DND-41 (cell line): ENCODE measurements around the gene RAB20.

ENCODE experiments used
- ATAC-seq: fragments of 200-7000 bp; cut with Tn5 transposase; 3 replicates; pipeline ENCODE4 v1.9.1; 2021; ENCODE audit warnings: low read depth; ENCODE audit not compliant: insufficient read depth
- DNase-seq: peaks from one replicate; pipeline ENCODE4 v3.0.0-alpha.2; 2020
- H2AFZ ChIP-seq: 2 replicates; pipeline ENCODE4 v1.6.0; 2012; ENCODE audit warnings: low read depth, low read length
- H3K27ac ChIP-seq: 2 replicates; pipeline ENCODE4 v1.5.1; 2012; ENCODE audit warnings: low read length, inconsistent platforms
- H3K27me3 ChIP-seq: fragments of 200-600 bp; sonication (generic); 2 replicates; pipeline ENCODE4 v1.6.0; 2012; ENCODE audit warnings: low read length, mild to moderate bottlenecking, inconsistent platforms; ENCODE audit not compliant: insufficient read depth, poor library complexity
- H3K36me3 ChIP-seq: 2 replicates; pipeline ENCODE4 v1.5.1; 2012; ENCODE audit warnings: low read length, inconsistent platforms; ENCODE audit not compliant: insufficient read depth
- H3K4me1 ChIP-seq: 2 replicates; pipeline ENCODE4 v1.5.1; 2012; ENCODE audit warnings: mild to moderate bottlenecking, low read length; ENCODE audit not compliant: insufficient read depth
- H3K4me2 ChIP-seq: 2 replicates; pipeline ENCODE4 v1.6.0; 2012; ENCODE audit warnings: mild to moderate bottlenecking, moderate library complexity, low read length, inconsistent platforms; ENCODE audit not compliant: insufficient read depth
- H3K4me3 ChIP-seq, 2 experiments: fragments of 200-600 bp in 1 of 2; shearing (Covaris generic) in 1 of 2; 2 replicates each; pipeline ENCODE4 v1.5.1; 2012 to 2016; ENCODE audit warnings: inconsistent platforms in 2 of 2, low read length in 2 of 2, mild to moderate bottlenecking in 2 of 2, low read depth in 1 of 2, moderate library complexity in 1 of 2
- H3K79me2 ChIP-seq: 2 replicates; pipeline ENCODE4 v1.6.0; 2012; ENCODE audit warnings: low read length, inconsistent platforms; ENCODE audit not compliant: insufficient read depth
- H3K9ac ChIP-seq: 2 replicates; pipeline ENCODE4 v1.6.0; 2012; ENCODE audit warnings: low read depth, mild to moderate bottlenecking, inconsistent platforms, low read length, moderate library complexity
- H3K9me3 ChIP-seq: 2 replicates; pipeline ENCODE4 v1.5.1; 2012; ENCODE audit warnings: low read length, moderate library complexity, mild to moderate bottlenecking, inconsistent platforms; ENCODE audit not compliant: insufficient read depth, severe bottlenecking
- H4K20me1 ChIP-seq: 2 replicates; pipeline ENCODE4 v1.6.0; 2012; ENCODE audit warnings: low read length; ENCODE audit not compliant: insufficient read depth
- EZH2 ChIP-seq: IDR thresholded peaks from 3 replicates; pipeline ENCODE4 v1.6.1; 2012; ENCODE audit warnings: borderline replicate concordance, low read depth, mild to moderate bottlenecking, moderate library complexity, low read length, inconsistent platforms; ENCODE audit not compliant: severe bottlenecking
- TF ChIP-seq, protein P1 (sequence below): IDR thresholded peaks from 2 replicates; pipeline ENCODE4 v1.5.1; 2012; ENCODE audit warnings: borderline replicate concordance, low read length, moderate library complexity, mild to moderate bottlenecking; ENCODE audit not compliant: poor library complexity, severe bottlenecking; ENCODE audit errors: extremely low read depth

The RAB20 gene

DNA sequence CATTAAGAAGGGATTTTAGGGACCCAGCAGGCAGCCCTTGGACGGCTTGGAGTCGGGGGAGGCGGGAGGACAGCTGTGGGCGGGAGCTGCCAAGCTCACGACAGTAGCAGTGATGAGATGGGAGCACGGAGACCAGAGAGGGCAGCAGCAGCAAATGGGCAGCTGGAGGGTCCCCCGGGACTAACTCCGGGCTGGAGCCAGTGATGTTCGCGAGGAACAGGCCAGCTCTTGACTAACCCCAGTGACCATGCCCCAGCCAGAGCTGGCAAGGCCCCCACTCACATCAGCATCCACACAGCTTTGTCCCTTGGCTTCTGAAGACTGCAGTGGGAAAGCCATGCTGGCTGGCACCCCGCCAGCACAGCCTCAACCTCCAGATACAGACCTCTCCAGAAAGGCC, 81.9 kb downstream of the RAB20 start:
- ATAC-seq (no peak), DNase-seq (no peak)
- Histone ChIP-seq H3K27ac (no peak overlapping the region), H3K9me3 (no peaks in the 10 kb centered on the region), H2AFZ (no peak overlapping the region), H3K4me3 (no peak overlapping the region), H3K9ac (no peak overlapping the region), H3K79me2 (no peaks in the 10 kb centered on the region), H3K36me3 (no peaks in the 10 kb centered on the region), H3K4me1 (no peaks in the 10 kb centered on the region), H4K20me1 (peaks cover 3% of the 10 kb centered on the region; the same call in 1 of the 2 replicates), H3K27me3 (peaks cover 14% of the 10 kb centered on the region), H3K4me2 (no peak overlapping the region)
- TF ChIP-seq, protein P1, sequence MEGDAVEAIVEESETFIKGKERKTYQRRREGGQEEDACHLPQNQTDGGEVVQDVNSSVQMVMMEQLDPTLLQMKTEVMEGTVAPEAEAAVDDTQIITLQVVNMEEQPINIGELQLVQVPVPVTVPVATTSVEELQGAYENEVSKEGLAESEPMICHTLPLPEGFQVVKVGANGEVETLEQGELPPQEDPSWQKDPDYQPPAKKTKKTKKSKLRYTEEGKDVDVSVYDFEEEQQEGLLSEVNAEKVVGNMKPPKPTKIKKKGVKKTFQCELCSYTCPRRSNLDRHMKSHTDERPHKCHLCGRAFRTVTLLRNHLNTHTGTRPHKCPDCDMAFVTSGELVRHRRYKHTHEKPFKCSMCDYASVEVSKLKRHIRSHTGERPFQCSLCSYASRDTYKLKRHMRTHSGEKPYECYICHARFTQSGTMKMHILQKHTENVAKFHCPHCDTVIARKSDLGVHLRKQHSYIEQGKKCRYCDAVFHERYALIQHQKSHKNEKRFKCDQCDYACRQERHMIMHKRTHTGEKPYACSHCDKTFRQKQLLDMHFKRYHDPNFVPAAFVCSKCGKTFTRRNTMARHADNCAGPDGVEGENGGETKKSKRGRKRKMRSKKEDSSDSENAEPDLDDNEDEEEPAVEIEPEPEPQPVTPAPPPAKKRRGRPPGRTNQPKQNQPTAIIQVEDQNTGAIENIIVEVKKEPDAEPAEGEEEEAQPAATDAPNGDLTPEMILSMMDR = no peak
- TF ChIP-seq EZH2 = no peak

DNA sequence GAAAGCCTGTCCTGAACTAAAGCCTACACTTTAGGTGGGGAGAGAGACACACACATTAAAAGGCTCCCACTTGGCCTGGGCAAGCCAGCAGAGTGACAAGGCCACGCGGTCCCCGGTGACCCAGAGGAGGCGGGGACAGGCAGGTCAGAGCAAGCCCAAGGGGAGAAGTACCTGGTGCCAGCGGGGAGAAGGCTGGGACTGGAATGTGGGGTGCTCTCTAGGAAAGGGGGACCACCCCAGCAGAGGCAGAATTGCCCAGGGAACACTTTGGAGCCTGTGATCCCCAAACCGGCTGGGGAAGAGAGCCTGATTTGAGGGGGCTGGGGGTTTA, 82.3 kb downstream of the RAB20 start:
- no peaks in the 10 kb centered on the region for H3K4me1 ChIP-seq
- TF ChIP-seq, protein P1 = no peak
- TF ChIP-seq EZH2 = no peak
- H4K20me1 ChIP-seq = peaks cover 3% of the 10 kb centered on the region; the same call in 1 of the 2 replicates
- no peak overlapping the region for H3K9ac ChIP-seq
- DNase-seq (no peak), ATAC-seq (no peak)
- H3K4me3 ChIP-seq = no peak overlapping the region
- H3K36me3 ChIP-seq = no peaks in the 10 kb centered on the region
- no peaks in the 10 kb centered on the region for H3K9me3 ChIP-seq
- no peaks in the 10 kb centered on the region for H3K79me2 ChIP-seq
- H3K27ac ChIP-seq = no peak overlapping the region
- no peak overlapping the region for H3K4me2 ChIP-seq
- H3K27me3 ChIP-seq = peaks cover 14% of the 10 kb centered on the region
- H2AFZ ChIP-seq = no peak overlapping the region

DNA sequence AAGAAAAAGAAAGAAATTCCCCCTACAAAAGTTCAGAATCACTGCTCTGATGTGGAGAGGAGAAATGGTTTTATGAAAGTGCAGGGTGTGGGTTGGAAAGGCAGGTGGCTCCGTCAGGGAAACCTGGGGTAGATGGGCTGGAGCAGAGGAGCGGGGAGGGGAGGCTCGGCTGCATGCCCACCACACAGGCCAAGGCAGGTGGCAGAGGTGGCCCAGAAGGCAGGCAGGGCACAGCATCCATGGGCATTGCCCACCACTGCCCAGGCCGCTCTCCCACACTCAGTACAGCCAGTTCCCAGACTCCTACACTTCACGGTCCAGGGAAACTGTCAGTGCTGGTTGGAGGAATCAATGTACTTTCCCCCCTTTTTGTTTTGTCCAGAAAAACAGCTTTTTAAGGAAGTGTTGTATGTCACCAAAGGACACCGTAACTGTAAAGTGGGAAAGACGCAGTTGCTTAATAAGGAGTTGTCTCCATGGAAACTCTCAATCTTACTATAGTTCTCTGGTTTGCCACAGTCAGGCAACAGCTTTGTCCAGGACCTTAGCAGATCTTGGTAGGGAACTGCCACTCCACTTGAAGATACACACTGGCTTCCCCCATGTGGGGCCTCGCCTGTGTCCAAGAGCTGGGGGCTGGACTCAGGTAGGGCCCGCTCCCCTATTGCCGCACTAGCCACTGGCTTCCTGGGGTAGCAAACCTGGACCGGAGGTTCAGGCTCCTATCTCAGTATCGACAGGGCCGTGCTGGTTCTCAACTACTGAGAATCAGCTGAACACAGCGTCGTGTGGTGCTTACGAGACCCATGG, 82.9 kb downstream of the RAB20 start:
- Histone ChIP-seq H2AFZ (no peak overlapping the region), H4K20me1 (peaks cover 3% of the 10 kb centered on the region; the same call in 1 of the 2 replicates), H3K4me1 (no peaks in the 10 kb centered on the region), H3K9me3 (no peaks in the 10 kb centered on the region), H3K9ac (no peak overlapping the region), H3K4me3 (no peak overlapping the region), H3K27me3 (peaks cover 14% of the 10 kb centered on the region), H3K79me2 (no peaks in the 10 kb centered on the region), H3K36me3 (no peaks in the 10 kb centered on the region), H3K27ac (no peak overlapping the region), H3K4me2 (no peak overlapping the region)
- ATAC-seq = no peak
- TF ChIP-seq EZH2 = no peak
- no peak for DNase-seq

DNA sequence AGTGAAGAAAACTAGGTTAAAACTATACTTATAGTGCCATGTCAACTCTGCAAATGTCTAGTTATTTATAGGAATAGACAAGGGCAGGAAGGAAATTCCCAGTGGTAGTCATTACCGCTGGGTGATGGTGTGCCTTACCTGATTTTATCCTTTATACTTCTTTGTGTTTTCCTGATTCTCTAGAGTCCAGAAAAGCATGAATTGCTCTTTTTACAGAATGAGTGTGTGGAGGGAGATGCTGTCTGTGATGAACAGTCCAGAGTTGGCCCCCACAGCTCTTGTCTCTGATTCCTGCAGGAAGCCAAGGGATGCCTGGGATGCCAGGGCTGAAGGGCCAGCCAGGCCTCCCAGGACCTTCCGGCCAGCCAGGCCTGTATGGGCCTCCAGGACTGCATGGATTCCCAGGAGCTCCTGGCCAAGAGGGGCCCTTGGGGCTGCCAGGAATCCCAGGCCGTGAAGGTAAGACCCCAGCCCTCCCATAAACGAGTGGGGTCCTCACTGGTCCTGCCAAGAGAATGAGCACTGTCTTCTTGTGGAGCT, 83.7 kb downstream of the RAB20 start:
- peaks cover 8% of the 10 kb centered on the region for H3K27me3 ChIP-seq
- H3K79me2 ChIP-seq = no peaks in the 10 kb centered on the region
- H3K9ac ChIP-seq = no peak overlapping the region
- no peak overlapping the region for H2AFZ ChIP-seq
- H3K27ac ChIP-seq = no peak overlapping the region
- ATAC-seq = no peak
- H3K4me1 ChIP-seq = no peaks in the 10 kb centered on the region
- H4K20me1 ChIP-seq = peaks cover 3% of the 10 kb centered on the region; the same call in 1 of the 2 replicates
- no peaks in the 10 kb centered on the region for H3K9me3 ChIP-seq
- H3K4me3 ChIP-seq = no peak overlapping the region
- no peak overlapping the region for H3K4me2 ChIP-seq
- DNase-seq = no peak
- TF ChIP-seq, protein P1 = no peak
- TF ChIP-seq EZH2 = no peak
- no peaks in the 10 kb centered on the region for H3K36me3 ChIP-seq
